Measurements from ENCODE around the gene KRTAP19-2.
"Not testable (repeated sequence)": the region's sequence is repeated elsewhere in the genome, so short reads cannot be mapped to it uniquely, and the experiment has no call there.

Gene KRTAP19-2

GRCh38 chr21:30487336-30487735 is at the start of gene KRTAP19-2:
TSS of gene KRTAP19-2 (minus strand) at chr21:30487436. CDS start at chr21:30487348, 88 bp downstream.
- H3K4me3 ChIP-seq (ENCODE audit: low read length) = no peak within 1 kb of the TSS
- DNase-seq (ENCODE audit: low read depth) = no peak
- TF ChIP-seq CTCF (conservative IDR thresholded peaks at IDR 0.05; ENCODE audit: low read depth, low read length) = no peak

DNA sequence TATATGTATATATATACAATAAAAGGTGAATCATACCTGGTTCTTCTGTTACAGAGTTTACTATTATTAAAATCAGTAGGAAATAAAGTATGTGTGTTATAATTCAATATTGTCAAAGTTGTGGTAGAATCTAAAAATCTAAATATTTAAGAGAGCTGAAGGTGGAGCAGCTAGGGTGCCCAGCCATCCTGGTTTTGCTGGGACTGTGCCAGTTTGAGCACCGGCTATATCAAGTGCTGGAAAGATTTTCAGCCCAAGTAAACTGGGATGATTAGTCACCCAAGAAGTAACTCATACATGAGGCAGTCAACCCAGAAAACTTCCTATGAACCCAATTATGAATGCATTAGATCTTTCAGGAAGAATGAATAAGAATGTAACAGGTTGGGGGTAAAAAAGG is 31.6 kb upstream of the KRTAP19-2 start:
- no peak overlapping the region for H3K4me3 ChIP-seq (ENCODE audit: low read length)
- DNase-seq (ENCODE audit: low read depth) = no peak
- TF ChIP-seq CTCF (conservative IDR thresholded peaks at IDR 0.05; ENCODE audit: low read depth, low read length) = no peak

DNA sequence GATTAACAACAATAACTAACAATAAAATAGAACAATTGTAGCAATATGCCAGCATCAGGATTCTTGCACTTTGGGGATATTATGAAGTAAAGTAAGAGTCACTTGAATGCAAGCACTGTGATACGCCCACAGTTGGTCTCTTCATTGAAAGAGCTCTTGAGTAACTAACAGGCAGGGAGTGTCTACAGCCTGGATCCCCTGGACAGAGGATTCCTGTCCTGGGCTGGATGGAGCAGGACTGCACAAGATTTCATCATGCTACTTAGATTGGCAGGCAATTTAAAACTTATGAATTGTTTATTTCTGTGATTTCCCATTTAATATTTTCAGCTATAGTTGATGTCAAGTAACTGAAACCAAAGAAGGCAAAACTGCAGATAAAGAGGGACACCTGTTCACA is 28.4 kb upstream of the KRTAP19-2 start:
- no peak for TF ChIP-seq CTCF (conservative IDR thresholded peaks at IDR 0.05; ENCODE audit: low read depth, low read length)
- no peak for DNase-seq (ENCODE audit: low read depth)
- no peak overlapping the region for H3K4me3 ChIP-seq (ENCODE audit: low read length)

DNA sequence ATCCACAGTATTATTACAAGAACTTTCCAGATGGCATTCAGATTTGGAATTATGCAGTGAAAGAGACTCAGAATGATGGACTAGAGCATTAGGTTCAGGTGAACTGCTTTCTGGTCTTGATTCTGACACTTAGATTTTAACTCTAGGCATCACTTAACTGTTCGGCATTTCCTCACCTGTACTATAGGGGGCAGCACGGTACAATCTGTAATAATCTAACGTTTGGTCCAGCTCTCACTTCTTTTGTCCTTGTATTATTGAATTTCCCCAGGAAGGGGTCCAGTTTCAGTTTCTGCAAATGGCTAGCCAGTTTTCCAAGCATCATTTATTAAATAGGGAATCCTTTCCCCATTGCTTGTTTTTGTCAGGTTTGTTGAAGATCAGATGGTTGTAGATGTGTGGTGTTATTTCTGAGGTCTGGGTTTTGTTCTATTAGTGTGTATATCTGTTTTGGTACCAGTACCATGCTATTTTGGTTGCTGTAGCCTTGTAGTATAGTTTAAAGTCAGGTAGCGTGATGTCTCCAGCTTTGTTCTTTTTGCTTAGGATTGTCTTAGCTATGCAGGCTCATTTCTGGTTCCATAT is 18.5 kb upstream of the KRTAP19-2 start:
- DNase-seq (ENCODE audit: low read depth); H3K4me3 ChIP-seq (ENCODE audit: low read length): not testable (repeated sequence)
- TF ChIP-seq CTCF (conservative IDR thresholded peaks at IDR 0.05; ENCODE audit: low read depth, low read length) = peak; percentile 15

DNA sequence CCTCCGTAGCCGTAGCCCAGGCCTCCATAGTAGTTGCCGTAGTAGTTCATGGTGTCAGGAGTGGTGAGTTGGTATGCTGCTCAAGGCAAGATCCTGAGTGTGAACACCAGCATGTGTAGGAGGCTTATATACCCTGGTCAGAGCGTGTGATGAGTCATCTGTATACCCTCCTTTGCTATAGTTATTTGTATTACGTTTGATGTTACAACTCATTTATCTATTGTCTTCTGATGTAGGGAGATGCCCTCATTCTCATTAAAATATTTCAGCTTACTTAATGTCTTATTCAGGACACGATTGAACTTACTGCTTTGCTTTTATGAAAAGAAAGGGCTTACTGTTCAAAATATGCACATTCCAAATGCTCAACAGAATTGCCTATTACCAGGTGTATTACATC is 14.8 kb upstream of the KRTAP19-2 start, which contains the start of gene KRTAP19-5:
KRTAP19-5 (minus strand) TSS at position 101 of the 400 bp plus-strand sequence; CDS start at position 50, 51 bp downstream.
- H3K4me3 ChIP-seq (ENCODE audit: low read length) = no peak within 1 kb of the TSS
- no peak for DNase-seq (ENCODE audit: low read depth)
- TF ChIP-seq CTCF (conservative IDR thresholded peaks at IDR 0.05; ENCODE audit: low read depth, low read length) = no peak

DNA sequence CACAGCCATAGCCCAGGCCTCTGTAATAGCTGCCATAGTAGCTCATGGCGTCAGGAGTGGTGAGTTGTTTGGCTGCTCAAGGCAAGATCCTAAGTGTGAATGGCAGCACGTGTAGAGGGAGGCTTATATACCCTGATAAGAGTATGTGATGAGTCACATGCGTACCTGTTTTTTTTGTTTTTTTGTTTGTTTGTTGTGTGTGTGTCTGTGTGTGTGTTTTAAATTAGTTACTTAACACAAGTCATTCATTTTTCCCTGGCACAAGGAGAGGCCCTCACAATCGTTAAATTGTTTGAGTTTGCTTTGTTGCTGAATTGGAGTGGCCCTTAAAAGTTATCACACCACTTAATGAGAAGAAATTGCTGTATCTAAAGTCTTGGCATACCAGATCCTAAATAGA is 9.8 kb upstream of the KRTAP19-2 start, which contains the start of gene KRTAP19-4:
KRTAP19-4 (minus strand) TSS at position 101 of the 400 bp plus-strand sequence; CDS start at position 46, 55 bp downstream.
- no peak for DNase-seq (ENCODE audit: low read depth)

More for the DNA sequence above, 9.8 kb upstream of the KRTAP19-2 start, which contains the start of gene KRTAP19-4:
- H3K4me3 ChIP-seq (ENCODE audit: low read length) = no peak within 1 kb of the TSS
- TF ChIP-seq CTCF (conservative IDR thresholded peaks at IDR 0.05; ENCODE audit: low read depth, low read length) = no peak
